Mesendoderm (in vitro differentiated cells): ENCODE data around the gene GBX1.
A peak's percentile ranks its signal among the peaks of the same experiment; 100 is the strongest.

Experiments
- DNase-seq: peaks from one replicate; pipeline ENCODE4 v3.0.0; 2013
- H2AK5ac ChIP-seq: 2 replicates; pipeline ENCODE4 v1.6.1; 2013; ENCODE audit warnings: low read length, inconsistent platforms
- H2BK120ac ChIP-seq: 2 replicates; pipeline ENCODE4 v1.6.1; 2013; ENCODE audit warnings: low read depth, mild to moderate bottlenecking, low read length, moderate library complexity, mixed read lengths
- H2BK15ac ChIP-seq: replicated peaks from 2 replicates; pipeline ENCODE4 v1.6.1; 2013; ENCODE audit warnings: low read depth, mild to moderate bottlenecking, moderate library complexity
- H2BK5ac ChIP-seq: 2 replicates; pipeline ENCODE4 v1.6.1; 2013; ENCODE audit warnings: low read length, inconsistent platforms
- H3K18ac ChIP-seq: 2 replicates; pipeline ENCODE4 v1.6.1; 2013; ENCODE audit warnings: mild to moderate bottlenecking, low read length, mixed read lengths
- H3K23ac ChIP-seq: one replicate; pipeline ENCODE4 v1.6.1; 2013; ENCODE audit warnings: low read length
- H3K27ac ChIP-seq: 2 replicates; pipeline ENCODE4 v1.5.1; 2013; ENCODE audit warnings: low read depth, mild to moderate bottlenecking, inconsistent platforms, low read length, moderate library complexity
- H3K27me3 ChIP-seq: 2 replicates; pipeline ENCODE4 v1.6.1; 2013; ENCODE audit warnings: low read length, control low read depth, mild to moderate bottlenecking, inconsistent platforms; ENCODE audit not compliant: insufficient read depth, poor library complexity
- H3K36me3 ChIP-seq: 2 replicates; pipeline ENCODE4 v1.6.1; 2013; ENCODE audit warnings: low read length, inconsistent platforms; ENCODE audit not compliant: control insufficient read depth, insufficient read depth
- H3K4ac ChIP-seq: one replicate; pipeline ENCODE4 v1.6.1; 2013; ENCODE audit warnings: low read depth, mild to moderate bottlenecking, low read length, moderate library complexity
- H3K4me1 ChIP-seq: 2 replicates; pipeline ENCODE4 v1.6.1; 2013; ENCODE audit warnings: low read depth, low read length, inconsistent platforms; ENCODE audit not compliant: control insufficient read depth
- H3K4me2 ChIP-seq: 2 replicates; pipeline ENCODE4 v1.6.1; 2013; ENCODE audit warnings: low read length
- H3K4me3 ChIP-seq: 2 replicates; pipeline ENCODE4 v1.5.1; 2013; ENCODE audit warnings: mild to moderate bottlenecking, low read length
- H3K56ac ChIP-seq: one replicate; pipeline ENCODE4 v1.6.1; 2013; ENCODE audit warnings: low read length
- H3K79me1 ChIP-seq: 2 replicates; pipeline ENCODE4 v1.6.1; 2013; ENCODE audit warnings: low read length, inconsistent platforms
- H3K79me2 ChIP-seq: 2 replicates; pipeline ENCODE4 v1.6.1; 2013; ENCODE audit warnings: mild to moderate bottlenecking, low read length; ENCODE audit not compliant: control insufficient read depth, insufficient read depth
- H3K9ac ChIP-seq: 2 replicates; pipeline ENCODE4 v1.6.1; 2013; ENCODE audit warnings: low read length, inconsistent platforms
- H4K5ac ChIP-seq: one replicate; pipeline ENCODE4 v1.6.1; 2013; ENCODE audit warnings: low read length
- H4K8ac ChIP-seq: one replicate; pipeline ENCODE4 v1.6.1; 2013; ENCODE audit warnings: low read depth, mild to moderate bottlenecking, control low read depth, low read length, moderate library complexity
- WGBS: extraction: QIAGEN DNeasy Blood & Tissue Kit; methylation state at CpG from one replicate; pipeline ENCODE4 v1.1.7; 2013; ENCODE audit warnings: low lambda C conversion rate, missing lambda C conversion rate; ENCODE audit not compliant: insufficient coverage; ENCODE audit errors: extremely low coverage; 5-methylcytosine and 5-hydroxymethylcytosine counted together

The GBX1 gene

DNA sequence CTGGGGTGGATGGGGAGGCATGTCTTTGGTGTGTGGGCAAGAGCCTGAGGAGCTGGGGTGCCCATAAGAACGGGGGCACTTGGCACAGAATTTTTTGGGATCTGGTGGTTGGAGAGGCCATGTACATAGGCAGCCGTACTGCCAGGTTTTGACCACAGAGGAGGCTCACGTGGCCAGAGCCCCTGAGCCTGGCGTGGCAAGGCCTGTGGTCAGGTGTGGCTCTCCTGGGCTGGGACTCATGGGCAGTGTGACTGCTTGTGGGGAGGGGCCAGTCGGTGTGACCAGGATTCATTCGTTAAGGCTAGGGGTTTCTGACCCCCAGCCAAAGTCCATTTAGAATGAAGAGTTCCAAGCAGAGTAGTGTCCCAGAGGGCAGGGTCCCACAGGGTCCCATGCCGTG, 43.0 kb downstream of the GBX1 start:
- Histone ChIP-seq H2BK5ac (no peak overlapping the region), H3K27me3 (no peaks in the 10 kb centered on the region), H3K4ac (no peak overlapping the region), H2AK5ac (no peak overlapping the region), H3K27ac (no peak overlapping the region), H3K79me1 (peaks cover 2% of the 10 kb centered on the region), H3K9ac (no peak overlapping the region), H3K18ac (no peak overlapping the region), H3K4me3 (no peak overlapping the region), H3K36me3 (peaks cover 6% of the 10 kb centered on the region), H2BK15ac (no peak overlapping the region), H2BK120ac (no peak overlapping the region), H3K4me1 (peaks cover 8% of the 10 kb centered on the region), H3K56ac (no peak overlapping the region), H3K23ac (no peak overlapping the region), H3K79me2 (no peaks in the 10 kb centered on the region), H3K4me2 (no peak overlapping the region), H4K5ac (no peak overlapping the region), H4K8ac (no peak overlapping the region)
- DNase-seq, result no peak
- no CpG with 5 or more reads among the region's 7 CpGs for whole genome bisulfite sequencing

DNA sequence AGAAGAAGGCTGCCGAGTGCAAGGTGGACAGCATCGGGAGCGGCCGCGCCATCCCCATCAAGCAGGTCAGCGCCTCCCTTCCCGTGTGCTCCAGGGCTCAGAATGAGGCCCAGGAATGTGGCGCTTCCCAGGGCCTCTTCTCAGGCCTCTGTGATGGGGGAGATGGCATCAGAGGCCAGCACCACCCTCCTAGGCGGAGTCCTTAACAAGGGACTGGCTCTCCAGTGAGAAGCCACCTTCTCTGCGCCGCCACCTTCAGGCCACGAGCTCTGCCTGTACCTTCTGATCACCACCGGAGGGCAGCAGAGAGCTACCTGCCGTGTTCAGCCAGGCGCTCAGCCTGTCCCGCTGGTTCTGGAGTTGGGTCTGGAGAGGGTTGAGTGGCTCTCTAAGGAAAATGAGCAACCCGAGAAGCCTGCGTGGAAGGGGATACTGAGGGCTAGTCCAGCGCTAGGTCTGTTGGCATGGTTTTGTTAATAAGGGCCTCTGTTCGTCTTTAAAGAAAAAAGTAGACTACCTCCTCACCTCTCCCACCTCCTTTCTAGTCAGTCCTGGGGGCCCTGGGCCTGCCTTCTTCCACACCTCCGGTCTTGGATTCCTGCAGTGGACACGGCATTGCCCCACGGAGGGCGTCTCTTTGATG, 43.6 kb downstream of the GBX1 start:
- H3K4me3 ChIP-seq, result no peak overlapping the region
- H3K79me1 ChIP-seq, result peaks cover 2% of the 10 kb centered on the region
- H3K4ac ChIP-seq, result no peak overlapping the region
- no peak overlapping the region for H3K56ac ChIP-seq
- no peak overlapping the region for H2BK120ac ChIP-seq
- peaks cover 6% of the 10 kb centered on the region for H3K36me3 ChIP-seq
- no peaks in the 10 kb centered on the region for H3K79me2 ChIP-seq
- no peak overlapping the region for H2BK15ac ChIP-seq
- no peak overlapping the region for H2AK5ac ChIP-seq
- H4K8ac ChIP-seq, result no peak overlapping the region
- peak; percentile 95 for DNase-seq
- no peak overlapping the region for H4K5ac ChIP-seq
- WGBS, result no CpG with 5 or more reads among the region's 24 CpGs
- no peak overlapping the region for H3K4me2 ChIP-seq
- no peak overlapping the region for H3K9ac ChIP-seq
- no peak overlapping the region for H2BK5ac ChIP-seq
- no peaks in the 10 kb centered on the region for H3K27me3 ChIP-seq
- H3K27ac ChIP-seq, result no peak overlapping the region
- no peak overlapping the region for H3K23ac ChIP-seq
- no peak overlapping the region for H3K18ac ChIP-seq
- H3K4me1 ChIP-seq, result peaks cover 8% of the 10 kb centered on the region

DNA sequence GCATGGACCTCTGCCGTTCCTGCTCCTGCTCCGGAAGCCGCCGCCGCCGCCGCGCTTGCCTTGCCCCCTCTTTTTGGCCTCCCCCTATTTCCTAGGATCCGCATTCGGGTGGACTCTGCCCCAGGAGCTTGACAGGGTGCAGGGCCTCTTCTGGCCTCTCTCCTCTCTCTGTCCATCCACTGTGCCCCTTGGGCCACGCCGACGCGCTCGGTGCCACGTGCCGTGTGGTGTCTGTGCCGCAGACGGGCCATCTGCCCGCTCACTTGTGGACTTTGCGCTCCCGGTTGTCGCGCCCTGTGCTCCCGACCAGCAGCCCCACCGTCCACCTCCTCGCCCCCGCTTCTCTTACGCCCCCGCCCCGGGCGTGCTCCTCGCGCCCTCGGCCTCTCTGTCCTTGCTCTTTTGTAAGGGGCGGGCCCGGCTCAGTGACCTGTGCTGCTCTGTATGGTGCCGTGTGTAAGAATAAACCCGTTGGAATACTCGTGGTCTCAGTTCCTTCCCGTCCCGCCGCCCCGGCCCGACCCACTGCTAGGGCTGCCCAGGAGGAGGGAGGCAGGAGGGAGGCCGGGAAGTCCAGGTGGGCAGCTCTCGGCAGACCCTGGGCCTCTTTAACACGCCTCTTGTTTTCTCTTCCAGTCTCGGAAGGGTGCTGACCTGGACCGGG, 44.2 kb downstream of the GBX1 start:
- H4K5ac ChIP-seq, result no peak overlapping the region
- H3K4ac ChIP-seq, result no peak overlapping the region
- H4K8ac ChIP-seq, result no peak overlapping the region
- no peak overlapping the region for H3K9ac ChIP-seq
- DNase-seq, result no peak
- peaks cover 6% of the 10 kb centered on the region for H3K36me3 ChIP-seq
- no peak overlapping the region for H3K56ac ChIP-seq
- H3K27me3 ChIP-seq, result no peaks in the 10 kb centered on the region
- H3K79me1 ChIP-seq, result peaks cover 2% of the 10 kb centered on the region
- no peak overlapping the region for H3K18ac ChIP-seq
- no peaks in the 10 kb centered on the region for H3K79me2 ChIP-seq
- no peak overlapping the region for H2BK120ac ChIP-seq
- no peak overlapping the region for H2AK5ac ChIP-seq
- no peak overlapping the region for H2BK5ac ChIP-seq
- no peak overlapping the region for H2BK15ac ChIP-seq
- no peak overlapping the region for H3K23ac ChIP-seq
- WGBS, result no CpG with 5 or more reads among the region's 50 CpGs
- no peak overlapping the region for H3K4me2 ChIP-seq
- H3K4me1 ChIP-seq, result peaks cover 8% of the 10 kb centered on the region
- H3K4me3 ChIP-seq, result no peak overlapping the region
- H3K27ac ChIP-seq, result no peak overlapping the region

DNA sequence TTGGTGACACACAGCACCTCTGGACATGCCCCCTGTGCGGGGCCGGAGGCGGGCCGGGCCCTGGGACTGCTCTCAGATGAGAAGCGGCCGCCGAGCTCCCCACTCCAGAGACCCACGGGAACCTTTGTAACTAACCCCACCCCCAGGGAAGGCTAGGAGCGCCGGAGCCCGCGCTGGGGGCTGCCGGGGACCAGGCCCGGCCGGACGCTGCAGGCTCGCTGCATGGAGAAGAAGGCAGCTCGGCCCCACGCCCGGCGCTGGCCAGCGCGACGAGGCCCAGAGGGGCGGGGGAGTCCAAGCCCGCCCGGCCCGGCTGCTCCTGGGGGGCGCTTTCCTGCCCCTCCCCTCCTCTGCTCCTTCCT, 44.7 kb downstream of the GBX1 start:
- peaks cover 6% of the 10 kb centered on the region for H3K36me3 ChIP-seq
- WGBS, result no CpG with 5 or more reads among the region's 29 CpGs

DNA sequence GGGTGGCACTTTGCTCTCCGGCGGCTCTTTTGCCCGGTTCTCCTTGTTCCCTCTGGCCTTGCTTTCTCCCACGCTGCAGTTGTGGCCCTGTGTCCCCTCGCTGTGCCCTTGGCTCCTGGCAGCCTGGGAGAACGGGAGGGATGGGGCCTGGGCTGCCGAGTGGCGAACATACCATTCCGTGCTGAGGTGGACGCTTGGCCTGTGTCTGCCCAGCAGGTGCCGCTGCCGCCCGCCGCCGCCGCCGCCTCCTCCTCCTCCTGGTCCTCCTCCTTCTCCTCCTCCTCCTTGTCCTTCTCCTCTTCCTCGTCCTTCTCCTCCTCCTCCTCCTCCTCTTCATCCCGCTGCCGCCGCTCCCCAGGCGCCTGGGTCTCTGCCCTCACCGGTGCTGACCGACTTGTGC, 45.2 kb downstream of the GBX1 start:
- WGBS, result no CpG with 5 or more reads among the region's 24 CpGs
- Histone ChIP-seq H2BK15ac (no peak overlapping the region), H2BK120ac (no peak overlapping the region)

More for the DNA sequence above, 44.7 kb downstream of the GBX1 start:
- Histone ChIP-seq H4K8ac (no peak overlapping the region), H3K79me1 (peaks cover 2% of the 10 kb centered on the region), H3K4me3 (no peak overlapping the region), H3K56ac (no peak overlapping the region), H3K4ac (no peak overlapping the region), H2BK5ac (no peak overlapping the region), H3K4me1 (peaks cover 8% of the 10 kb centered on the region), H3K9ac (no peak overlapping the region), H3K27ac (no peak overlapping the region), H3K27me3 (no peaks in the 10 kb centered on the region), H3K23ac (no peak overlapping the region), H2BK120ac (no peak overlapping the region), H2BK15ac (no peak overlapping the region), H3K4me2 (no peak overlapping the region), H3K79me2 (no peaks in the 10 kb centered on the region), H2AK5ac (no peak overlapping the region), H4K5ac (no peak overlapping the region), H3K18ac (no peak overlapping the region)
- no peak for DNase-seq

More for the DNA sequence above, 45.2 kb downstream of the GBX1 start:
- no peak overlapping the region for H3K4me3 ChIP-seq
- DNase-seq, result no peak
- peaks cover 6% of the 10 kb centered on the region for H3K36me3 ChIP-seq
- no peak overlapping the region for H3K9ac ChIP-seq
- no peak overlapping the region for H2AK5ac ChIP-seq
- no peaks in the 10 kb centered on the region for H3K79me2 ChIP-seq
- peaks cover 8% of the 10 kb centered on the region for H3K4me1 ChIP-seq
- no peak overlapping the region for H3K4ac ChIP-seq
- H3K79me1 ChIP-seq, result peaks cover 4% of the 10 kb centered on the region
- no peak overlapping the region for H4K5ac ChIP-seq
- H3K56ac ChIP-seq, result no peak overlapping the region
- no peak overlapping the region for H2BK5ac ChIP-seq
- H3K27ac ChIP-seq, result no peak overlapping the region
- H3K27me3 ChIP-seq, result no peaks in the 10 kb centered on the region
- no peak overlapping the region for H3K4me2 ChIP-seq
- H3K18ac ChIP-seq, result no peak overlapping the region
- H4K8ac ChIP-seq, result no peak overlapping the region
- H3K23ac ChIP-seq, result no peak overlapping the region
